ENCODE measurements around the gene FAM170A. TPM values are rescaled to one million over a fixed set of nuclear protein-coding genes. Genes with fewer than 3 reads are reported as not detected.

FAM170A gene
- total RNA-seq, 4 donors from 2014 or later = not detected

DNA sequence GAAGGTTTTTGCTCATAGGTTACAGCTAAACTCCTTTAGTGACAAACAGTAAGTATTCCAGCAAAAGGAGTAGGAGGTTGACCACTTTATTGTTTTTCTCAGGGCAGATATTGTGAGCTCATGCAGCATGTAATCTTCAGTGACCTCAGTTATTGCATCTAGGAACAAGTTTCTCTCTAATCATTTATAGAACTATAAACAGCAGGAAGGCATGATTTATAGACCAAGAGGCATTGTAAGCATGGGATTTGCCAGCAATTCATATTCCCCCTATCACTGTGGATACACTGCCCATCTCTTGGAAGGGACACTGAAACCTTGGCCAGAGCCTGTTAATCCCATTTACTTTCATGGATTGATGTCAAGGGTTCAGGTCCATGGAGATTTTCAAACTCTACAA, 15.4 kb upstream of the FAM170A start:
- no peaks in the 10 kb centered on the region for H3K27me3 ChIP-seq
- no peaks in the 10 kb centered on the region for H3K9me3 ChIP-seq
- H3K36me3 ChIP-seq = no peaks in the 10 kb centered on the region
- H3K4me3 ChIP-seq (replicated peaks in 1 of 3) = no peak overlapping the region
- TF ChIP-seq, protein P1, sequence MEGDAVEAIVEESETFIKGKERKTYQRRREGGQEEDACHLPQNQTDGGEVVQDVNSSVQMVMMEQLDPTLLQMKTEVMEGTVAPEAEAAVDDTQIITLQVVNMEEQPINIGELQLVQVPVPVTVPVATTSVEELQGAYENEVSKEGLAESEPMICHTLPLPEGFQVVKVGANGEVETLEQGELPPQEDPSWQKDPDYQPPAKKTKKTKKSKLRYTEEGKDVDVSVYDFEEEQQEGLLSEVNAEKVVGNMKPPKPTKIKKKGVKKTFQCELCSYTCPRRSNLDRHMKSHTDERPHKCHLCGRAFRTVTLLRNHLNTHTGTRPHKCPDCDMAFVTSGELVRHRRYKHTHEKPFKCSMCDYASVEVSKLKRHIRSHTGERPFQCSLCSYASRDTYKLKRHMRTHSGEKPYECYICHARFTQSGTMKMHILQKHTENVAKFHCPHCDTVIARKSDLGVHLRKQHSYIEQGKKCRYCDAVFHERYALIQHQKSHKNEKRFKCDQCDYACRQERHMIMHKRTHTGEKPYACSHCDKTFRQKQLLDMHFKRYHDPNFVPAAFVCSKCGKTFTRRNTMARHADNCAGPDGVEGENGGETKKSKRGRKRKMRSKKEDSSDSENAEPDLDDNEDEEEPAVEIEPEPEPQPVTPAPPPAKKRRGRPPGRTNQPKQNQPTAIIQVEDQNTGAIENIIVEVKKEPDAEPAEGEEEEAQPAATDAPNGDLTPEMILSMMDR (IDR thresholded peaks at IDR 0.05) = no peak
- TF ChIP-seq POLR2A (IDR thresholded peaks at IDR 0.05) = no peak
- no peak for DNase-seq
- intact Hi-C loops (cut with DNase I) = no loop called here
- no peak overlapping the region for H3K27ac ChIP-seq
- H3K4me1 ChIP-seq = no peaks in the 10 kb centered on the region

DNA sequence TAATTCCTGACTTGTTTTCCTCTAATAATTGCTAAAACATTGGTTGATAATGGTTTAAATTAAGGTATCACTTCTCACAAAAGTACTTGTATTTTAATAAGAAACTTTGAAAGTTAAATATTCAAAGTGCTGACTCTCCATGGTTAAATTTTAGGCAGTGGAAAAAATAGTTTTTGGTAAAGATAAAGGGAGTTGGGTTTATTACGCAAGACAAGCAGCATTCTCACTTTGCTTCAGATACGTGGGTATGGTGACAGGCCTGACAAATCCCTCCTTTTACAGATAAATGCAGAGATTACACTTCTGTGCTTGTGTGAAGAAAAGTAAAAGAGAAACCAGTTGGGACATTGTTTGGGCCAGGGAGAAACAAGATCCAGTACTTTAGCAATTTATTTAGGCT, 14.5 kb upstream of the FAM170A start:
- no peaks in the 10 kb centered on the region for H3K36me3 ChIP-seq
- 68 to 73% methylated on average over 2 of the region's 2 CpGs for WGBS, 2 donors
- TF ChIP-seq, protein P1 (IDR thresholded peaks at IDR 0.05) = no peak
- no peak for TF ChIP-seq POLR2A (IDR thresholded peaks at IDR 0.05)
- no peaks in the 10 kb centered on the region for H3K9me3 ChIP-seq
- intact Hi-C loops (cut with DNase I) = no loop called here
- no peak overlapping the region for H3K27ac ChIP-seq
- no peaks in the 10 kb centered on the region for H3K4me1 ChIP-seq
- H3K4me3 ChIP-seq (replicated peaks in 1 of 3) = no peak overlapping the region
- DNase-seq = no peak
- H3K27me3 ChIP-seq = no peaks in the 10 kb centered on the region

DNA sequence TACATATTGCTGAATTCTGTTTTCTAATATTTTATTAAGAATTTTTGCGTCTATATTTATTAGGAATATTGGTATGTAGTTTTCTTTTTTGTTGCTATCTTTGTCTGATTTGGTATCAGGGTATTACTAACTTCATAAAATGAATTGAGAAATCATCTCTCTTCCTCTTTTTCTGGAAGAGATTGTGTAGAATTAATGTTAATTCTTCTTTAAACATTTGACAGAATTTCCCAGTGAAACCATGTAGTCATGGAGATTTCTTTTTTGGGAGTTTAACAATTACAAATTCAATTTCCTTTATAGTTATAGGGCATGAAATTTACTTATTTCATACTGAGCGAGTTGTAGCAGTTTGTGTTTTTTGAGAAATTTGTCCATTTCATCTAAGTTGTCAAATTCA, 3.3 kb upstream of the FAM170A start:
- Histone ChIP-seq H3K27me3 (no peaks in the 10 kb centered on the region), H3K4me3 (replicated peaks in 1 of 3) (no peak overlapping the region), H3K36me3 (no peaks in the 10 kb centered on the region), H3K4me1 (no peaks in the 10 kb centered on the region), H3K9me3 (no peaks in the 10 kb centered on the region), H3K27ac (no peak overlapping the region)
- intact Hi-C loops (cut with DNase I) = no loop called here
- no peak for DNase-seq
- 73 to 92% methylated on average over 2 of the region's 2 CpGs for WGBS, 2 donors
- TF ChIP-seq, protein P1 (IDR thresholded peaks at IDR 0.05) = no peak
- TF ChIP-seq POLR2A (IDR thresholded peaks at IDR 0.05) = no peak

DNA sequence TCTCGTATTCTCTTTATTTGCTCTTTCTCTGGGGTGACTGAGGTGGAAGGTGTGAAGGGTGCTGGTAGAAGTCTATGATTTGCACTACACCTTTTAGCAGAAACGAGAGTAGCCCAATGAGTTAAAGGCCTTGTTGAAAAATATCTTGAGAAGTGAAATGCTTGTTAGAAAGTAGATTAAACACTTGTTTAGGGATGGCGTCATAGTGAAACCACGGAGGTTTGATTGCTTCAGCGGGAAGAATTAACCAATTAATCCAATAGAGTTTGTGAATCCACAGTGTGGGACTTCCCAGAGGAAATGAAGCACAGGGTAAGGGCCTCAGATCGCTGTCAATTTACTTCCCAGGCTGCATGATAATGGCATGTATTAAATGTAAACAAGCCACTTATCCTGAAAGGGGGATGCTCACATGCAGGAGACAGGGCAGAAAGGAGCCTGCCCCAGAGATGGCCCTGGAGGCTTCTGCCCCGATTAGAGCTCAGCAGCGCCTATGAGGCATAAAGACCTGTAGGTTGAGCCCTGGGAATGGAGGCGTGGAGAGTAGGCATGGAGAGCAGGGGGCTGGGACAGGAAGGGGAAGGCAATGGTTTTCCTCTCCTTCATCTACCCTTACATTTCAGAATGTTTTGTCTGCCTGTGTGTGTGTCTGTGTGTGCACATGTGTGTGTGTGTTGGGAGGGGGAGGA, 1.5 kb downstream of the FAM170A start:
- 80 to 83% methylated on average over 9 of the region's 9 CpGs for whole genome bisulfite sequencing, 2 donors
- TF ChIP-seq, protein P1 (IDR thresholded peaks at IDR 0.05) = no peak
- no peak for TF ChIP-seq POLR2A (IDR thresholded peaks at IDR 0.05)
- H3K27me3 ChIP-seq = no peaks in the 10 kb centered on the region
- no peaks in the 10 kb centered on the region for H3K9me3 ChIP-seq
- DNase-seq = no peak
- no peaks in the 10 kb centered on the region for H3K36me3 ChIP-seq
- no peak overlapping the region for H3K27ac ChIP-seq
- H3K4me1 ChIP-seq = no peaks in the 10 kb centered on the region
- intact Hi-C loops (cut with DNase I) = no loop called here
- H3K4me3 ChIP-seq (replicated peaks in 1 of 3) = no peak overlapping the region

DNA sequence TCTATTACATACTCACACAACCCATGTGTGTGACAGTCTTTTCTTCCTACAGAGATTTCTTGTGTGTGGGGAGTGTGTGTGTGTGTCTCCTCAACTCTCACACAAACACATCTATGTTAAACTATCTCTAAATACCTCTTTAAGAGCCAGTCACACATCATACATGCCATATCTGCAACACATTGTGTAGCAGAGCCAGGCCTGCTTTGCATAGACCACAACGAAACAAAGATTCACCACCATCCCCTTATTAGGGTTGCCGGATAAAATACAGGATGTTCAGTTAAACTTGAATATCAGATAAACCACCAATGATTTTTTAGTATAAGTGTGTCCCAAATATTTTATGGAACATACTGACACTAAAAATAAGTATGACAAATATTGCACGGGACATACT, 2.3 kb downstream of the FAM170A start:
- TF ChIP-seq, protein P1 (IDR thresholded peaks at IDR 0.05) = no peak
- no peak for TF ChIP-seq POLR2A (IDR thresholded peaks at IDR 0.05)
- intact Hi-C loops (cut with DNase I) = no loop called here
- Histone ChIP-seq H3K9me3 (no peaks in the 10 kb centered on the region), H3K27me3 (no peaks in the 10 kb centered on the region), H3K27ac (no peak overlapping the region), H3K4me3 (replicated peaks in 1 of 3) (no peak overlapping the region), H3K36me3 (no peaks in the 10 kb centered on the region), H3K4me1 (no peaks in the 10 kb centered on the region)
- WGBS, 2 donors = 89 to 97% methylated on average over 3 of the region's 3 CpGs
- no peak for DNase-seq
